ENCODE results near the gene CDK6. TPM values are rescaled to one million over a fixed set of nuclear protein-coding genes. Genes with fewer than 3 reads are reported as not detected.

CDK6 gene
- total and polyA plus RNA-seq, 9 of the 15 experiments (the other 6 are each of a cell fraction or from before 2014, with no cell fraction given), result 7.6 to 109 (median 44.4) TPM

DNA sequence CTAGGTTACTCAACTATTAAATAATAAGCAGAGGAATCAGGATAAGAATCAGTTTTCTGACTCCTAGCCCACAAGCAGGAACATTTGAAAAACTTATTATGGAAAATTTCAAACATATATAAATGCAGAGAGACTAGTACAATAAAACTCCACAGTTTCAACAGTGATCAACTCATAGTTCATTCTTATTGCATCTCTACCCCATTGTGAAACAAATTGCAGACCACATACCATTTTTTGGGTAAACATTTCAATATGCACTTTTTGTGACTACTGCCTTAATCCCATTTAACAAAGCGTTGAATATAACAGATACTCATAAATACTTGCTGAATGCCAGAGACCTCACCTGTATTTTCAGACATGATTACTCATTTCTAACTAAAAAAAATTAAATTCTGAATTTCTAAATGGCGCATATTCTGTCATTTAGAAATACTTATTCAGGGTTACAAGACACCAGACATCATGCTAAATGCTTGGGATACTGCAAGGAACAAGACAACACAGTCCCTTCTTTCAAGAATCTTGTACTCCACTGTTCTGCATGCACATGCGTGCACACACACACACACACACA lies 11.4 kb downstream of the CDK6 start:
- Histone ChIP-seq H3K27ac (ENCODE audit: extremely low read depth, low read depth, low read length) (no peak overlapping the region), H4K20me1 (replicated peaks; ENCODE audit: control insufficient read depth, insufficient read depth, low read length) (peaks cover 9% of the 10 kb centered on the region; the same call in 1 of the 2 replicates), H3K27me3 (ENCODE audit: control insufficient read depth in 2 of 2, insufficient read depth in 2 of 2, low read length in 2 of 2) (no peaks in the 10 kb centered on the region), H3K4me2 (ENCODE audit: insufficient read depth, low read length) (no peak overlapping the region), H2AFZ (ENCODE audit: low read depth, low read length) (no peak overlapping the region), H3K4me1 (replicated peaks in 1 of 2; ENCODE audit: control insufficient read depth in 2 of 2, insufficient read depth in 2 of 2, low read length in 2 of 2) (peaks cover 0 to 4% of the 10 kb centered on the region in 2 experiments; a peak in 1 of 5 replicates), H3K36me3 (ENCODE audit: control insufficient read depth, insufficient read depth, low read length) (peaks cover 39% of the 10 kb centered on the region), H3K9ac (ENCODE audit: insufficient read depth in 1 of 2, low read depth in 2 of 2, low read length in 2 of 2) (no peak overlapping the region), H3K9me1 (ENCODE audit: control insufficient read depth, insufficient read depth, low read length) (no peaks in the 10 kb centered on the region), H3K79me2 (ENCODE audit: control insufficient read depth, insufficient read depth, low read length) (peaks cover 99% of the 10 kb centered on the region), H3K4me3 (no peak overlapping the region), H3K9me3 (replicated peaks; ENCODE audit: control insufficient read depth, insufficient read depth, low read depth, low read length) (no peaks in the 10 kb centered on the region; the same call in 1 of the 2 replicates)
- DNase-seq (ENCODE audit: extremely low read depth in 1 of 4, low spot score in 3 of 4), result no peak
- ATAC-seq, result 0 out of 3 replicates have a peak, but pooled peaks have one; percentile 11
- CTCF ChIA-PET (ENCODE audit: low intra/inter-chr PET ratio), result no interaction called here
- WGBS (ENCODE audit: insufficient coverage, low coverage, missing lambda C conversion rate), result 92% methylated on average over 3 of the region's 3 CpGs
- POLR2A ChIA-PET, result no interaction called here
- FAIRE-seq, result no peak
- in situ Hi-C loops (cut with MboI), result no loop called here
- intact Hi-C loops (cut with micrococcal nuclease), result no loop called here
- no TSS peak for BruUV-seq (replicated peaks)
- TF ChIP-seq GABPB1 (CRISPR knock-in tag; IDR thresholded peaks at IDR 0.05) (no peak), RBM22 (IDR thresholded peaks at IDR 0.05; ENCODE audit: low read depth, low read length, poor library complexity, severe bottlenecking) (no peak), ZNF24 (IDR thresholded peaks at IDR 0.05) (no peak)

DNA sequence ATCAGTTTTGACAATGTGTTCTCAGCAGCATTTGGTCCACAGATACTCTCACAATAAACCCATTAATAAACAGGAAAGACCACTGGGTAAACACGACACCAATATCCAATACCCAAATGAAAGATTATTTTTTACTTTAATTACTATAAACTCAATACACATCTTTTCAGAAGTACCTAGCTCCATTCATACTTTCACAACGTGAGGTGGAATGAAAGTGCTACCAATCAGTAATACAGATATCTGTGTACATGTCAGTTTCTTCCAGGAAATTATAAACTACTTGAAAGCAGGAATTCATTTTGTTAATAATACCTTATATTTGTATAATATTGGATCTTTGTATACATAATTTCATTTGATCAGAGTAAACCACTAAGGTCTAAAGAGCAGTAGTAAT lies 11.9 kb downstream of the CDK6 start:
- no peak overlapping the region for H3K27ac ChIP-seq (ENCODE audit: extremely low read depth, low read depth, low read length)
- POLR2A ChIA-PET, result no interaction called here
- 0 out of 5 replicates have a peak, but pooled peaks cover 0 to 4% of the 10 kb centered on the region in 2 experiments for H3K4me1 ChIP-seq (replicated peaks in 1 of 2; ENCODE audit: control insufficient read depth in 2 of 2, insufficient read depth in 2 of 2, low read length in 2 of 2)
- no peak overlapping the region for H3K9ac ChIP-seq (ENCODE audit: insufficient read depth in 1 of 2, low read depth in 2 of 2, low read length in 2 of 2)
- no peaks in the 10 kb centered on the region; the same call in 1 of the 2 replicates for H3K9me3 ChIP-seq (replicated peaks; ENCODE audit: control insufficient read depth, insufficient read depth, low read depth, low read length)
- ATAC-seq (no peak), DNase-seq (ENCODE audit: extremely low read depth in 1 of 4, low spot score in 3 of 4) (no peak), FAIRE-seq (no peak)
- in situ Hi-C loops (cut with MboI), result no loop called here
- peaks cover 99% of the 10 kb centered on the region for H3K79me2 ChIP-seq (ENCODE audit: control insufficient read depth, insufficient read depth, low read length)
- no peak overlapping the region for H3K4me3 ChIP-seq
- TF ChIP-seq STAT5B (CRISPR knock-in tag; IDR thresholded peaks at IDR 0.05) (no peak), ZNF217 (CRISPR knock-in tag; IDR thresholded peaks at IDR 0.05) (no peak), KAT2B (IDR thresholded peaks at IDR 0.05; ENCODE audit: low read depth, low read length) (no peak), THRAP3 (IDR thresholded peaks at IDR 0.05; ENCODE audit: borderline replicate concordance) (no peak)
- TF ChIP-seq, protein P1, sequence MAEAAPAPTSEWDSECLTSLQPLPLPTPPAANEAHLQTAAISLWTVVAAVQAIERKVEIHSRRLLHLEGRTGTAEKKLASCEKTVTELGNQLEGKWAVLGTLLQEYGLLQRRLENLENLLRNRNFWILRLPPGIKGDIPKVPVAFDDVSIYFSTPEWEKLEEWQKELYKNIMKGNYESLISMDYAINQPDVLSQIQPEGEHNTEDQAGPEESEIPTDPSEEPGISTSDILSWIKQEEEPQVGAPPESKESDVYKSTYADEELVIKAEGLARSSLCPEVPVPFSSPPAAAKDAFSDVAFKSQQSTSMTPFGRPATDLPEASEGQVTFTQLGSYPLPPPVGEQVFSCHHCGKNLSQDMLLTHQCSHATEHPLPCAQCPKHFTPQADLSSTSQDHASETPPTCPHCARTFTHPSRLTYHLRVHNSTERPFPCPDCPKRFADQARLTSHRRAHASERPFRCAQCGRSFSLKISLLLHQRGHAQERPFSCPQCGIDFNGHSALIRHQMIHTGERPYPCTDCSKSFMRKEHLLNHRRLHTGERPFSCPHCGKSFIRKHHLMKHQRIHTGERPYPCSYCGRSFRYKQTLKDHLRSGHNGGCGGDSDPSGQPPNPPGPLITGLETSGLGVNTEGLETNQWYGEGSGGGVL (CRISPR knock-in tag; IDR thresholded peaks at IDR 0.05), result no peak
- TF ChIP-seq, protein P2, sequence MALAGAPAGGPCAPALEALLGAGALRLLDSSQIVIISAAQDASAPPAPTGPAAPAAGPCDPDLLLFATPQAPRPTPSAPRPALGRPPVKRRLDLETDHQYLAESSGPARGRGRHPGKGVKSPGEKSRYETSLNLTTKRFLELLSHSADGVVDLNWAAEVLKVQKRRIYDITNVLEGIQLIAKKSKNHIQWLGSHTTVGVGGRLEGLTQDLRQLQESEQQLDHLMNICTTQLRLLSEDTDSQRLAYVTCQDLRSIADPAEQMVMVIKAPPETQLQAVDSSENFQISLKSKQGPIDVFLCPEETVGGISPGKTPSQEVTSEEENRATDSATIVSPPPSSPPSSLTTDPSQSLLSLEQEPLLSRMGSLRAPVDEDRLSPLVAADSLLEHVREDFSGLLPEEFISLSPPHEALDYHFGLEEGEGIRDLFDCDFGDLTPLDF (CRISPR knock-in tag; IDR thresholded peaks at IDR 0.05), result no peak
- intact Hi-C loops (cut with micrococcal nuclease), result no loop called here
- no peak overlapping the region for H2AFZ ChIP-seq (ENCODE audit: low read depth, low read length)
- CTCF ChIA-PET (ENCODE audit: low intra/inter-chr PET ratio), result no interaction called here
- H3K9me1 ChIP-seq (ENCODE audit: control insufficient read depth, insufficient read depth, low read length), result no peaks in the 10 kb centered on the region
- BruUV-seq (replicated peaks), result no TSS peak
- H4K20me1 ChIP-seq (replicated peaks; ENCODE audit: control insufficient read depth, insufficient read depth, low read length), result peaks cover 6% of the 10 kb centered on the region; the same call in 1 of the 2 replicates
- H3K27me3 ChIP-seq (ENCODE audit: control insufficient read depth in 2 of 2, insufficient read depth in 2 of 2, low read length in 2 of 2), result no peaks in the 10 kb centered on the region
- peaks cover 33% of the 10 kb centered on the region; the same call in 2 of the 3 replicates for H3K36me3 ChIP-seq (ENCODE audit: control insufficient read depth, insufficient read depth, low read length)
- no peak overlapping the region for H3K4me2 ChIP-seq (ENCODE audit: insufficient read depth, low read length)
- 67% methylated on average over 2 of the region's 2 CpGs for WGBS (ENCODE audit: insufficient coverage, low coverage, missing lambda C conversion rate)

All from K562 (cell line).